Measurements from ENCODE around the gene NTRK2.

DNA sequence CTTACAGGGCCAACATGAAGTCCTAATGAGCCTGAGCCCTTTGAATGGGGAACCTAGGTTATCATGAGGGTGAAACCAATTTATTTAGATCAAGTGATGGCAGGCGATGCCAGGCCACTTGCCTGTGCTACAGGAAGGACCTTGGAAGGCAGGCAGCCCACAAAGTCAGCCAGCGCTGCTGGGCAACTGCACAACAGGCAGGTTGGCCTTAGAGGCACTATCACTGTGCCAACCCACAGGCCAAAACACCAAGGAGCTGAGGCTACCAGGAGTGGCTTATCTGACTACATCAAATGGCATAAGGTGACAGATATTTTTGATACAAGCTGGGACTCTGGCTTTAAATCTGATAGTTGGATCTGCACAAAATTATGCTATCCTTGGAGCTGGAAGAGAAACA is 319.1 kb downstream of the NTRK2 start:
- TF ChIP-seq CREB1 (IDR thresholded peaks at IDR 0.05; ENCODE audit: low read depth) (no peak), YY1 (IDR thresholded peaks at IDR 0.05; ENCODE audit: low read depth) (no peak), NFIC (IDR thresholded peaks at IDR 0.05) (no peak), RAD21 (IDR thresholded peaks at IDR 0.05; ENCODE audit: low read depth) (no peak), EP300 (IDR thresholded peaks at IDR 0.05; ENCODE audit: borderline replicate concordance) (no peak), CEBPB (IDR thresholded peaks at IDR 0.05) (no peak), ZBTB7A (IDR thresholded peaks at IDR 0.05; ENCODE audit: low read depth) (no peak)

Measured in Ishikawa (cell line).